ENCODE data around the gene NRL.

The NRL gene

DNA sequence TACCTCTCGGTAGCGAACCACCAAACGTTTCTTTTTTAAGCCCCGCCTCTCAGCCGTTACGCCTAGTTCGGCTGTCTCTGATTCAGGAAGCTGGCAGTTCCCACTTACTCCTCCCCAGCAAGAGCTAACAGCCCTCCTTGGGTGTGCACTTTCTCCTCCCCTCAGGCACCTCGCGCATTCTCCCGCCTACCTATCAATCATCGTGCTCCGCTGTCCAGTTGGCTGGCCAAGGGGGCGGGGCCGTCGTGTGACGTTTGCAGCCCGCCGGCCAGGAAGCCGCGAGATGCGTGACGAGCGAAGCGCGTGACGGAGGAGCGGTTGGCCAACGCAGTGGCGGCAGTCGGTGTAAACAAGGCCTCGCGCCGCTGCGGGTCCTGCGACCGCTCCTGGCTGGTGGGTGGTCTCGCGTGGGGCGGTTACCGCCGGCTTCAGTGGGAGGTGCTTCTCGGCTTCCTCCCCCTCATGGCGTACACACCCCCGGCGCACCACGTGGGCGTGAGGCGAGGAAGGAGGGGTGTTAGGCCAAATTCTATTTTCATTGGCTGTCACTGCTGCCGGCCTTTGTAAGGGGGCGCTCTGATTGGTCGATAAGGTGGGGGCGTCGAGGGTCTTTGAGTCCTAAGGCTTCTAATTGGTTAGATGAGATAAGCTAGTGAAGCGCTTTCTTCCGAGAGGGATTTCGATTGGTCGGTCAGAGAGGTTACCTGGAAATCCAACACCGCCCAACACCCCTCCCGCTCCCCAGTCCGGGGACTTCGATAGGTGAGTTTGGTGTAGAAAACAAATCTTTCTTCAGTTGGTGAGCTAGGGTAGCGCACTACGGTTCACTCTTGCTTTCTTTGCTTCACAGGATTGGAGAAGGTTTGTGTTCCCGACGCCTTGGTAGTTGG is at the start of gene NRL, which contains the start of gene DCAF11:
NRL (minus strand) TSS at position 418 of the 890 bp plus-strand sequence. CDS start 32,101 bp downstream, outside the sequence.
DCAF11 (plus strand) TSS at position 246 of the 890 bp plus-strand sequence. CDS start 818 bp downstream, outside the sequence.
- DNase-seq = peak; percentile 100

GRCh38 chr14:24162093-24162492 is 47.3 kb upstream of the NRL start:
- DNase-seq = no peak

DNA sequence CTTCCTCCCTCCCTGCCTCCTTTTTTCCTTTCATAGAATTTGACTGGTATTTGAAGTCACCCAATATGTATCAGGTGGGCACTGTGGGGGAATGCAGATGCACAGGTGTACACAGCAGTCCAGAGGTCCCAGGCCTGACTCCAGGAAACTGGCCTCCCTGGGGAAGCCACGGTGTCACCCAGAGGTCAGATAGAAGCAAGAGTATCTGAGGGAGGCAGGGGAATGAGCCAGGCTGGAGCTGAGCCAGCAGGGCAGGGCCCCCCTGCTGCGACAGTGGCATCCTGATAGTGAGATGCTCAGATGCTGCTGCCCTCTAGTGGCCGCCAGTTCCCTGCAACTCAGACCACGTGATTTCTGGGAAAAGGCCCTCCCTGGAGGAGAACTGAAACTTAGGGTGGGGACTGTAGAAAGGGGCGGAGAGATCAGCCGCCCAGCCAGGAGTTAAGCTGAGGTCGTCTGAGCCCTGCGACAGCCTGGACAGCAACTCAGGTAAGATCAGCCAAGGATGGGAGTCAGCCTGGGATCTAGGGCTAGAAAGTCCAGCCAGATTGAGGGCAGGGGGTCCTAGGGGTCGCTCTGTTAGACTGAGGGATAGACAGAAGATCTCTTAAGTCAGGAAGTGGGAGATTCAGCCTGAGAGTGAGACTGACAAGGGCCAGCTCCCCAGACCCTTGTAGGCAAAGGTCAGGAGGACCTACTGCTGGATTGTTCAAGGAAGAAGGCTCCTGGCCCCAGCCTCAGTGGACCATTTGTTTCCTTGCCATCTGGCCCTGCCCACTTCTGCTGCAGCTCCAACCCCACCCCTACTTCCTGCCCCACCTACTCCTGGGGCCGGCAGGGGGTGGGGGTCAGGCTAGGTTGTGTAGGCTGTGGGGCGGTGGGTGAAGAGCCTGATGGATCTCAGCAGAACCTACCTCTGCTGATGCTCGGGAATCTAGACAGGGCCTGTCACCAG is 46.4 kb upstream of the NRL start, which contains the start of gene IRF9:
IRF9 (plus strand) TSS at position 416 of the 955 bp plus-strand sequence. CDS start 880 bp downstream, outside the sequence.
- peak; percentile 89 for DNase-seq

DNA sequence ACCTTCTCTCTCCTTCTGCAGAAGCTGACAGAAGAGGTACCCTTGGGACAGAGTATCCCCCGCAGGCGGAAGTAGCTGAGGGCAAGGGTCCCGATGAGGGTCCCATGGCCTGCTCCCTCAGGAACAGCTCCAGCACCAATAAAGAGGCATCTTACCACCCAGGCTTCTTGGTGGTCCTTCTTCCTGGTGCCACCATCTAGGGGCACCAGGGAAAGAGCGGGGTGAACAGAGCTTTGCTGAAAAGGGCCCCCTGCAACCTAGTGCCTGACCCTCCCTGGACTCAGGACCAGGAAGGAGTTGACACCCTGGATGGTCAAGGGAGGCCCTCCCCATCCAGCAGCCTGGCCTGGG is 45.7 kb upstream of the NRL start:
- DNase-seq = no peak

- no peak for DNase-seq
These were observed 45.2 kb upstream of the NRL start for GRCh38 chr14:24159777-24160498.

GRCh38 chr14:24157331-24157730 is 42.6 kb upstream of the NRL start:
- DNase-seq = no peak

DNA sequence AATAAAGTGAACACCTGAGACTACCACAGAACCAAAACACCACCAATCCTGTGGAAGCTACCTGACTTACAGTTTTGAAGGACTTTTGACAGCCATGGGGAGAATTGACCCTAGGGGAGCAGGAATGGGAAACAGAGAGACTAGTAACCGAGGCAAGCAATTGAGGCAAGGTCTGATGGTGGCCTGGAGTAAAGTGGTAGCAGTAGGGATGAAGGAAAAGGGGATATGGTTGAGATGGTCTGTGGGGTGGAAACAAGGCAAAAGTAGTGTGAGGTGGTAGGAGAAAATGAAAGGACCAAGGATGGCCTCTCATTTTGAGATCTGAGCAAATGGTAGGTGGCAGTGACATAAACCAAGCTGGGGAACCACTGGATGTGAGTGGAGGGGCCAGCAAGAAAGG is 42.1 kb upstream of the NRL start:
- no peak for DNase-seq

DNA sequence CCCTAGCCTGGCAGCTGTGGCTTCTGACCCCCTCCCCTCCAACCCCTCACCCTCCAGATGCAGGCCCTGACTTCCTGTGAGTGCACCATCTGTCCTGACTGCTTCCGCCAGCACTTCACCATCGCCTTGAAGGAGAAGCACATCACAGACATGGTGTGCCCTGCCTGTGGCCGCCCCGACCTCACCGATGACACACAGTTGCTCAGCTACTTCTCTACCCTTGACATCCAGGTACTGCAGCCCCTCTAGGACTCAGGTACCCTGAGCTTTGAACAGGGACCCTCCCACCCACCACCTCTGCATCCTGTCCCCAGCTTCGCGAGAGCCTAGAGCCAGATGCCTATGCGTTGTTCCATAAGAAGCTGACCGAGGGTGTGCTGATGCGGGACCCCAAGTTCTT is 40.4 kb upstream of the NRL start:
- DNase-seq = no peak

- no peak for DNase-seq
These were observed 36.8 kb upstream of the NRL start for GRCh38 chr14:24151404-24152080.

DNA sequence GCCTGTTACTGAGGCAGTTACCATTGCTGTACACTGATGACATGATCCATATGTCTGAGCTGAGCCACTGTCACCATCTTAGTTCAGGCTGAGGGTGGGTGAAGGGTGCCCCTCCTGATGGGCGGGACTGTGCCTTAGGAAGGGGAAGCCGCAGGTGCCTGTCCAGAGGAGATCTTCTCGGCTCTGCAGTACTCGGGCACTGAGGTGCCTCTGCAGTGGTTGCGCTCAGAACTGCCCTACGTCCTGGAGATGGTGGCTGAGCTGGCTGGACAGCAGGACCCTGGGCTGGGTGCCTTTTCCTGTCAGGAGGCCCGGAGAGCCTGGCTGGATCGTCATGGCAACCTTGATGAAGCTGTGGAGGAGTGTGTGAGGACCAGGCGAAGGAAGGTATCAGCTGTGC is 36.2 kb upstream of the NRL start:
- no peak for DNase-seq

GRCh38 chr14:24150567-24150966 is 35.8 kb upstream of the NRL start:
- no peak for DNase-seq

DNA sequence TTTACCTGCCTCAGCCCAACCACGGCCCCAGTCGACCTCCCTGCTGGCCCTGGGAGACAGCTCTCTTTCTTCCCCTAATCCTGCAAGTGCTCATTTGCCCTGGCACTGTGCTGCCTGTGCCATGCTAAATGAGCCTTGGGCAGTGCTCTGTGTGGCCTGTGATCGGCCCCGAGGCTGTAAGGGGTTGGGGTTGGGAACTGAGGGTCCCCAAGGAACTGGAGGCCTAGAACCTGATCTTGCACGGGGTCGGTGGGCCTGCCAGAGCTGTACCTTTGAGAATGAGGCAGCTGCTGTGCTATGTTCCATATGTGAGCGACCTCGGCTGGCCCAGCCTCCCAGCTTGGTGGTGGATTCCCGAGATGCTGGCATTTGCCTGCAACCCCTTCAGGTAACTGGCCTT is 35.3 kb upstream of the NRL start:
- no peak for DNase-seq

DNA sequence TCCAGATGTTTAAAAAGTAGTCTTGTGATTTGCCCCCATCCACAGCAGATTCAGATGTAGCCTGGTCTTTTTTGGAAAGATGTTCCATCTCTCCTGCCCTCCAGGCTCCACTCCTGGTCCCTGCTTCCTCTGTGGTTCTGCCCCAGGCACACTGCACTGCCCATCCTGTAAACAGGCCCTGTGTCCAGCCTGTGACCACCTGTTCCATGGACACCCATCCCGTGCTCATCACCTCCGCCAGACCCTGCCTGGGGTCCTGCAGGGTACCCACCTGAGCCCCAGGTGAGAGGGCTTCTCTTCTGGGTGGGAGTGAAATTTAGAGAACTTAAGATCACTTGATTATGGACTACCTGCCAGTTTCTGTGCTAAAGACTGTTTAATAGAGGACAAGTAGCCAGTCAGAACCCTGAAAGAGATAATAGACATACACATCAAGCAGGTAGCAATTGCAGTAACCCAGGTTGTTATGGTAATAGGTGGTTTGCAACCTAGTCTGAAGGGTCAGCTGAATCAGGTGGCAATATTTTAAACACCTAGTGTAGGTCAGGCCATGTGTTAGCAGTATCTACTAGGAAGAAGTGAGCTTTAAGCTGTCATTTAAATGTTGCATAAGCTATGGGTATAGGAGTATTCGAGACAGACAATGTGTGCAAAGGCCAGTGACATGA is 34.7 kb upstream of the NRL start:
- no peak for DNase-seq

GRCh38 chr14:24147761-24148428 is 33.1 kb upstream of the NRL start:
- no peak for DNase-seq

- peak; percentile 100 for DNase-seq
These were observed 32.4 kb upstream of the NRL start, which contains the start of gene RNF31 for GRCh38 chr14:24146978-24147760. RNF31 (plus strand) TSS chr14:24147498; CDS start chr14:24147699, 201 bp downstream.

- DNase-seq = peak; percentile 99
These were observed 31.8 kb upstream of the NRL start, which contains the start of gene PSME2 for GRCh38 chr14:24146453-24146977. PSME2 (minus strand) TSS chr14:24146610; CDS start chr14:24146581, 29 bp downstream.

DNA sequence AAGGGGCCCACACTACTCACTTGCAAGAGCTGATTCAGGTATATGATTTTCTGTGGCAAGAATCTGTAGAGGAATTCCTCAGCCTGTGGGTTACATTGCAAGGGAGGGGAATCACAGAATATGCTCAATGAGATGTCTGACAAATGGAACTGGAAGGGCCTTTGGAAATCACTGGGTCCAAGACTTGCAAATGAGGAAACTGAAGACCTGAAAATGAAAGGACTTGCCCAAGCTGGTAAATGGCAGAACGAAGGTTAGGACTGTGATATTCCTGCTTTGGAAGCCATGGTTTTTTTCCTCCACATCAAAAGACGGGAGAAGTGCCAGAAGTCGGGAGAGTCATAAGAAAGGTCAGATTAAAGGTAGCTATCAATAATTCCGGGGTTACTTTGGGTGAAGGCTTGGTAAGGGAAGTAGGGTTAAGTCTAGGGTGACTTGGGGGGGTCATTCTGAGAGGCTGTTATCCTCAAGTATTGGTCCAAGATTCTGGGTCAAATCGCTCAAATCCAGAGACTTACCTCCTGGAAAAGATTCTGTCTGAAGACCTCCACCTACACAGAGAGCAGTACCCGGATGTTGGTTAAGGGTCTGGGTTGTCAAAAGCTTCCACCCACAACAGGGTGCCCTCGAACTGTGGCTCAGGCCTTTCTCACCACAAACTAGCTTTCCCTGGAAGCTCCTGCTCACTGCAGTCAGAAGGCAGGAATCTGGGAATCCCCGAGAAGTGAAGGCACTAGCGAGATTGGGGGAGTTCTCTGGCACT is 31.1 kb upstream of the NRL start:
- DNase-seq = no peak

GRCh38 chr14:24145219-24145618 is 30.5 kb upstream of the NRL start:
- DNase-seq = no peak

DNA sequence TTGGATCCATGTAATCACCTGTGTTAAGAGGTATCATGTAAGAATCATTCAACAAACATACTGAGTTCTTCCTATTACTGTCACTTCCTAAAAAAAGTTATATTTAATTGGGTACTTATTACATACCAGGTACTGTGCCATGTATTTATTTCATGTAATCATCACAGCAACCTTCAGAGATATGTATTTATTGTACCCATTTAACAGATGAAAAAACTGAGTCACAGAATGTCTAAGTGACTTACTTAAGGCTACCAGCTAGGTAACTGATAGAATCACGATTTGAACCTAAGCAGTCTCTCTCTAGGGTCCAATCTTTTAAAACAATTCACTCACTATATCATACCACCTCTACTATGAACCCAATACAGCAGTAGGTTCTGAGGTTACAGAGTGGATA is 29.7 kb upstream of the NRL start:
- no peak for DNase-seq
